ENCODE results near the gene SHFL. TPM values are rescaled to one million over a fixed set of nuclear protein-coding genes. Genes with fewer than 3 reads are reported as not detected.

SHFL gene
- total RNA-seq, result 10 to 100 TPM; 41.5 to 45.2 TPM
- 68.1 TPM for polyA plus RNA-seq

DNA sequence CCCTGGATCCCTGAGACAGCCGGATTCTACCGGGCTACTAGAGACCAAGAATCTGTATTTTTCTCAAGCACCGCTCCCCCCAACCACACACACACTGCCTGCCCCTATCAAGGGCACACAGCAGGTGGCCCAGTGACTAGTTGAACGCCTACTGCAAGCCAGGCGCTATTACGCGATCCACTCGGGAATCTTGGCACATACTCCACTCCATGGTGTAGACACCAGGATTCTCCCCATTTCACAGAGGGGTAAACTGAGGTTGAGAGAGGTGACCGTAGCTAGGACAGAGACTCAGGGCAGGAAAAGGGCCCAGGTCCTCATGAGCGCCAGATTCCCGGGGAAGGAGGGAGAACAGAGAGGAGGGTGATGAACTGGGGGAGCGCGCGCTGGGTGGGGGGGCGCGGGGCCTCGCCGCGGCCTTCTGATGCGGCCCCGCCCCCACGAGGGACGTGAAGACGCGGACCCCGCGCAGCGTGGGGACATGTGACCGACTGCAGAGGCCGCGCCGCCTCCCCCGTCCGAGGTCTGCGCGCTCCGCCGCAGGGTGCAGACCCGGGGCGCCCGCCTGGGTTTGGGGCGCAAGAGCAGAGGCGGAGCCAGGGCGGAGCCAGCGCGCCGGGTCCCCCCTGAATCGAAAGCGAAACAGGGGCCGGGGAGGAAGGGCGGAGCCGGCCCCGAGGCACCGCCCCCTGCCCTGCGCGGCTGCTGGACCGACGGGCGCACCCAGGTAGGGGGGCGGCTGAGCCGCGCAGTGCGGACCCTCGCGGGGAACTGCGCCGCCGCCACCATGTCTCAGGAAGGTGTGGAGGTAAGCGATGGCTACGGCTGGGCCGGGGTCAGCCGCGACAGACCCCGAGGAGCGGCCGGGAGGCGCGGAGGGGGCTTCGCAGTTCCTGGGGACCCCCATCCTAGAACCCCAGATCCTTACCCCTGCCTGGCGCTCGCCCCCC is at the start of gene SHFL:
TSS of gene SHFL (plus strand) at position 677 of the 950 bp plus-strand sequence. CDS start at position 788, 111 bp downstream.
- Mint-ChIP-seq H3K4me3 (peak within 1 kb of the TSS; percentile 84 to 96 (median 85)), H3K4me1 (peaks cover 14 to 18% (median 16%) of the 10 kb centered on the region in 3 donors), H3K27me3 (no peaks in the 10 kb centered on the region), H3K27ac (peak within 1 kb of the TSS; percentile 87 to 93 (median 90)), H3K36me3 (peaks cover 0 to 27% (median 2%) of the 10 kb centered on the region in 3 donors), H3K9me3 (no peaks in the 10 kb centered on the region)
- Histone ChIP-seq H3K27me3 (ENCODE audit: insufficient read depth, low read length, poor library complexity, severe bottlenecking) (no peaks in the 10 kb centered on the region), H3K4me3 (ENCODE audit: low read length) (peak within 1 kb of the TSS; percentile 88), H3K36me3 (ENCODE audit: insufficient read depth, low read length) (peaks cover 6% of the 10 kb centered on the region), H3K9me3 (ENCODE audit: low read length) (no peaks in the 10 kb centered on the region), H3K27ac (ENCODE audit: low read depth, low read length) (peak within 1 kb of the TSS; percentile 82), H3K4me1 (ENCODE audit: insufficient read depth, low read length) (peaks cover 9% of the 10 kb centered on the region)
- ChIA-PET CTCF (no interaction called here), POLR2A (interaction anchor here (0.6 to 1.0 kb wide), 2 partner anchors 10 to 152 kb away, joined by 3 to 4 read pairs; no protein-coding TSS in a partner anchor)
- DNase-seq, result peak; percentile 81 to 90 (median 83)

- Mint-ChIP-seq H3K27me3 (peaks cover 17 to 45% of the 10 kb centered on the region in 2 donors), H3K4me3 (no peak overlapping the region), H3K27ac (no peak overlapping the region), H3K36me3 (no peaks in the 10 kb centered on the region), H3K9me3 (no peaks in the 10 kb centered on the region), H3K4me1 (no peaks in the 10 kb centered on the region)
- ChIA-PET POLR2A (no interaction called here), CTCF (interaction anchor here (1.3 kb wide), 1 partner anchor 9 kb away, joined by 4 read pairs; no protein-coding TSS in a partner anchor)
- H3K9me3 ChIP-seq (ENCODE audit: low read length), result no peaks in the 10 kb centered on the region
- peaks cover 13% of the 10 kb centered on the region for H3K27me3 ChIP-seq (ENCODE audit: insufficient read depth, low read length, poor library complexity, severe bottlenecking)
- H3K4me3 ChIP-seq (ENCODE audit: low read length), result no peak overlapping the region
- DNase-seq, result no peak
- H3K36me3 ChIP-seq (ENCODE audit: insufficient read depth, low read length), result no peaks in the 10 kb centered on the region
- no peaks in the 10 kb centered on the region for H3K4me1 ChIP-seq (ENCODE audit: insufficient read depth, low read length)
- H3K27ac ChIP-seq (ENCODE audit: low read depth, low read length), result no peak overlapping the region
Observed at GRCh38 chr19:10036601-10037071, 49.5 kb upstream of the SHFL start.

DNA sequence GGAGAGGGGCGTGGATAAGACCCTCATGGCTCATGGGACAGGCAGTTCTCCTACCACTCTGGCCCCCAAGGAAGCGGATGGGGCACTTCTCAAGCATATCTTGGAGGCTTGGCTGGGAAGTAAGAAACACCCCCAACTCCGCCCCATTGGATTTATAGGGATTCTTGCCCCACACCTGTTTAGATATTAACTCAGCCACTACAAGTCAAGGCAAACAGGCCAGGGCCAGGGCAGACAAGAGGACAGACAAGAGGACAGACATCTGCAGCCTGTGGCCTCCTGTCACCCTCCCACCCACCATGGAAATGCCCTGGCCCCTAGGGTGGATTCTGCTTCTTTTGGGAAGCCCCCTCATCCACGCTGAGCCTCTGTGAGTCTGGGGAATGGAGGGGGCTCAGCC is 48.8 kb upstream of the SHFL start:
- no peaks in the 10 kb centered on the region for H3K4me1 ChIP-seq (ENCODE audit: insufficient read depth, low read length)
- H3K4me3 Mint-ChIP-seq, result no peak overlapping the region
- H3K4me3 ChIP-seq (ENCODE audit: low read length), result no peak overlapping the region
- H3K27ac ChIP-seq (ENCODE audit: low read depth, low read length), result no peak overlapping the region
- peak overlapping the region in 1 of 8 donors; percentile 75 for H3K27ac Mint-ChIP-seq
- peaks cover 15 to 46% of the 10 kb centered on the region in 2 donors for H3K27me3 Mint-ChIP-seq
- H3K27me3 ChIP-seq (ENCODE audit: insufficient read depth, low read length, poor library complexity, severe bottlenecking), result peaks cover 13% of the 10 kb centered on the region
- no peak for DNase-seq
- no peaks in the 10 kb centered on the region for H3K9me3 ChIP-seq (ENCODE audit: low read length)
- H3K4me1 Mint-ChIP-seq, result no peaks in the 10 kb centered on the region
- ChIA-PET POLR2A (no interaction called here), CTCF (interaction anchor here (1.3 kb wide), 1 partner anchor 10 kb away, joined by 4 read pairs; no protein-coding TSS in a partner anchor)
- H3K36me3 ChIP-seq (ENCODE audit: insufficient read depth, low read length), result no peaks in the 10 kb centered on the region
- no peaks in the 10 kb centered on the region for H3K36me3 Mint-ChIP-seq
- H3K9me3 Mint-ChIP-seq, result no peaks in the 10 kb centered on the region

- Histone ChIP-seq H3K4me1 (ENCODE audit: insufficient read depth, low read length) (no peaks in the 10 kb centered on the region), H3K36me3 (ENCODE audit: insufficient read depth, low read length) (no peaks in the 10 kb centered on the region), H3K4me3 (ENCODE audit: low read length) (no peak overlapping the region), H3K27ac (ENCODE audit: low read depth, low read length) (no peak overlapping the region), H3K9me3 (ENCODE audit: low read length) (no peaks in the 10 kb centered on the region), H3K27me3 (ENCODE audit: insufficient read depth, low read length, poor library complexity, severe bottlenecking) (peaks cover 13% of the 10 kb centered on the region)
- H3K4me3 Mint-ChIP-seq, result no peak overlapping the region
- H3K9me3 Mint-ChIP-seq, result no peaks in the 10 kb centered on the region
- CTCF ChIA-PET, result no interaction called here
- no peak for DNase-seq
- POLR2A ChIA-PET, result no interaction called here
- H3K27me3 Mint-ChIP-seq, result peaks cover 16 to 46% of the 10 kb centered on the region in 2 donors
- no peaks in the 10 kb centered on the region for H3K4me1 Mint-ChIP-seq
- H3K27ac Mint-ChIP-seq, result no peak overlapping the region
- no peaks in the 10 kb centered on the region for H3K36me3 Mint-ChIP-seq
Observed at GRCh38 chr19:10037809-10038208, 48.3 kb upstream of the SHFL start.

DNA sequence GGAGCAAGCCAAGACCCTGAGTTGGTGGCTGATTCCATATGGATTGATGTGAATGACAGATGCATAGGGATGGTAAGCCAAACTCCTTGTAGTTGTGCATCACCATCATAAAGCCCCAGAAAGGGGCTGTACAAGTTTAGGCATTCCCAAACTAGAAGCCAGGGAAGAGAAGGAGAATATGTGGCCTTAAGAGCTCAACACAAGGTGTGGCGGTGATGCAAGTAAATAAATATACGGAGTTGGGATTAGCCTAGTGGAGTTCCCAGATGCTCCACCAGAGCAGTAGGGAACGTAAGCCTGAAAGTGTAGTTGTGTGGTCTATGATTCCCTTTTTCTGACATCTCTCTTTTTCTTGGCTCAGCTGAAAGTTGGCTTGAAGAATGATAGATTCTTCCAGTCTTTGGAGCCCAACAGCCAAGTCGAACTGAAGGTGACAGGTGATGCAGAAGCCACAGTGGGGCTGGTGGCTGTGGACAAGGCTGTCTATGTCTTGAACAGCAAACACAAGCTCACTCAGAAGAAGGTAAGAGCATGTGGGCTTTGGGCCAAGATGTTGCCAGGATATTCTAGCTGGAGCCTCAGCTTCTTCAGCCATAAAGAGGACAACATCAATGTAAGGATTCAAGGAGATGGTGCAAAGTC is 42.7 kb upstream of the SHFL start:
- H3K27me3 Mint-ChIP-seq, result peaks cover 29 to 73% of the 10 kb centered on the region in 2 donors
- H3K9me3 Mint-ChIP-seq, result peaks cover 0 to 2% (median 0%) of the 10 kb centered on the region in 5 donors
- H3K27me3 ChIP-seq (ENCODE audit: insufficient read depth, low read length, poor library complexity, severe bottlenecking), result peaks cover 8% of the 10 kb centered on the region
- no peak overlapping the region for H3K27ac Mint-ChIP-seq
- ChIA-PET CTCF (no interaction called here), POLR2A (no interaction called here)
- no peaks in the 10 kb centered on the region for H3K36me3 Mint-ChIP-seq
- H3K4me3 Mint-ChIP-seq, result no peak overlapping the region
- H3K4me3 ChIP-seq (ENCODE audit: low read length), result no peak overlapping the region
- H3K27ac ChIP-seq (ENCODE audit: low read depth, low read length), result no peak overlapping the region
- H3K4me1 ChIP-seq (ENCODE audit: insufficient read depth, low read length), result no peaks in the 10 kb centered on the region
- no peaks in the 10 kb centered on the region for H3K4me1 Mint-ChIP-seq
- no peak for DNase-seq
- no peaks in the 10 kb centered on the region for H3K36me3 ChIP-seq (ENCODE audit: insufficient read depth, low read length)
- no peaks in the 10 kb centered on the region for H3K9me3 ChIP-seq (ENCODE audit: low read length)

DNA sequence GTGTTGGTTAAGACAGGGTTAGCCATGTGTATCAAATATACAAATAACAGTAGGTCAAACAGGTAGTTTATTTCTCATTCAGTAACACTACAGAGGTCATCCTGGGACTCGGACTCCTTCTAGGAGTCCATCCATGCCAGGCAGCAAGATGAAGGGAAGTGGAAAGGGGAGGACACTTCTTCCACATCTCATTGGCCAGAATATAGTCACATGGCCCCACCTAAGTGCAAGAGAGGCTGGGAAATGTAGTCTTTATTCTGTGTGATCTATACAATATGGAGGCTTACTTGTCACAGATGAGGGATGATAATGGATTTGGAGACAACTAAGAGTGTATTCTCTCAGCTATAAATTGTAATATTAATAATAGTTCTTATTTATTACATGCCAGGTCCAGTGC is 41.7 kb upstream of the SHFL start:
- H3K9me3 ChIP-seq (ENCODE audit: low read length), result no peaks in the 10 kb centered on the region
- Mint-ChIP-seq H3K27ac (no peak overlapping the region), H3K9me3 (peaks cover 0 to 2% (median 0%) of the 10 kb centered on the region in 5 donors), H3K4me3 (no peak overlapping the region), H3K36me3 (no peaks in the 10 kb centered on the region), H3K4me1 (no peaks in the 10 kb centered on the region), H3K27me3 (peaks cover 27 to 63% of the 10 kb centered on the region in 2 donors)
- H3K4me1 ChIP-seq (ENCODE audit: insufficient read depth, low read length), result no peaks in the 10 kb centered on the region
- no peaks in the 10 kb centered on the region for H3K36me3 ChIP-seq (ENCODE audit: insufficient read depth, low read length)
- H3K27me3 ChIP-seq (ENCODE audit: insufficient read depth, low read length, poor library complexity, severe bottlenecking), result peaks cover 3% of the 10 kb centered on the region
- no peak overlapping the region for H3K4me3 ChIP-seq (ENCODE audit: low read length)
- H3K27ac ChIP-seq (ENCODE audit: low read depth, low read length), result no peak overlapping the region
- no peak for DNase-seq
- POLR2A ChIA-PET, result no interaction called here
- CTCF ChIA-PET, result no interaction called here

DNA sequence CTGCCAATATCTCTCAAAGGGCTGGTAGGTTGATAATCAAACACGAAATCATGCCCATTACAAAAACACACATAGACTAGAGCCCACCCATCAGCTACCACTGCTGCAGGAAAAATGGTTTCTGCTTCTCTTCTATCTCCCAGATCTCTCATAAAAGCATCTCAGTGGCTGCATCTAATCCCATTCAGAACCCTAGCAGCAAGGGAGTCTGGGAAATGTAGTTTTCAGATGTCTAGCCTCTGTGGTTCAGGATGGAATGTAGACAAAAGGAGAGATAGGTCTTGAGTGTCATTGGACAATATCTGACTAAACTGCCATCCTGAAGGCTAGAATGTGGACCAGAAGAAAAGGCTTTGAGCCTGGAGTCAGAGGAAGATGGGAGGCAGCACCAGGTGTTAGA is 40.7 kb upstream of the SHFL start:
- H3K4me3 Mint-ChIP-seq, result no peak overlapping the region
- H3K27me3 Mint-ChIP-seq, result peaks cover 25 to 62% of the 10 kb centered on the region in 2 donors
- Histone ChIP-seq H3K27me3 (ENCODE audit: insufficient read depth, low read length, poor library complexity, severe bottlenecking) (peaks cover 3% of the 10 kb centered on the region), H3K4me3 (ENCODE audit: low read length) (no peak overlapping the region), H3K27ac (ENCODE audit: low read depth, low read length) (no peak overlapping the region), H3K9me3 (ENCODE audit: low read length) (no peaks in the 10 kb centered on the region), H3K36me3 (ENCODE audit: insufficient read depth, low read length) (no peaks in the 10 kb centered on the region), H3K4me1 (ENCODE audit: insufficient read depth, low read length) (no peaks in the 10 kb centered on the region)
- H3K4me1 Mint-ChIP-seq, result no peaks in the 10 kb centered on the region
- H3K36me3 Mint-ChIP-seq, result no peaks in the 10 kb centered on the region
- ChIA-PET CTCF (no interaction called here), POLR2A (no interaction called here)
- peak overlapping the region in 1 of 8 donors; percentile 52 for H3K27ac Mint-ChIP-seq
- peaks cover 0 to 2% (median 0%) of the 10 kb centered on the region in 5 donors for H3K9me3 Mint-ChIP-seq
- DNase-seq, result no peak

DNA sequence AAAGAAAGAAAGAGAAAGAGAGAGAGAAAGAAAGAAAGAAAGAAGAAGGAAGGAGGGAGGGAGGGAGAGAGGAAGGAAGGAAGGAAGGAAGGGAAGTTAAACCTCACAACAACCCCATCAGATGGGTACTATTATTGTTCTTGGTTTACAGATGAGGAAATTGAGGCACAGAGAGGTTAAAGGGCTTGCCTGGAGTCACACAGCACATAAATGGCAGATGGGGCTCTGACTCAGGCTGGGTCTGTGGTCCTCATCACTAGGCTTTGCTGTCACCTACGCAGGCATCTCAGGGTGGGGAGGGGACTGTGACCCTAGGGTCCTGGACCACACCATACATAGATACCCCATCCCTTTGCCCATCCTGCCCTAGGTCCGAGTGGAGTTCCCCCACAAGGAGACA is 36.5 kb upstream of the SHFL start:
- Histone ChIP-seq H3K27me3 (ENCODE audit: insufficient read depth, low read length, poor library complexity, severe bottlenecking) (peaks cover 3% of the 10 kb centered on the region), H3K36me3 (ENCODE audit: insufficient read depth, low read length) (no peaks in the 10 kb centered on the region), H3K27ac (ENCODE audit: low read depth, low read length) (no peak overlapping the region), H3K4me1 (ENCODE audit: insufficient read depth, low read length) (no peaks in the 10 kb centered on the region), H3K4me3 (ENCODE audit: low read length) (no peak overlapping the region), H3K9me3 (ENCODE audit: low read length) (no peaks in the 10 kb centered on the region)
- no peak for DNase-seq
- ChIA-PET CTCF (interaction anchor here (0.7 kb wide), 1 partner anchor 22 kb away, joined by 4 read pairs; no protein-coding TSS in a partner anchor), POLR2A (no interaction called here)
- Mint-ChIP-seq H3K27me3 (peaks cover 13 to 24% of the 10 kb centered on the region in 2 donors), H3K4me1 (no peaks in the 10 kb centered on the region), H3K9me3 (peaks cover 0 to 2% (median 0%) of the 10 kb centered on the region in 5 donors), H3K36me3 (no peaks in the 10 kb centered on the region), H3K4me3 (no peak overlapping the region), H3K27ac (no peak overlapping the region)
